GM18520 (cell line): Measurements from ENCODE around the gene MTHFSD.

Experiments
- ATAC-seq: cut with Tn5 transposase; IDR thresholded peaks from one replicate; pipeline ENCODE4 v1.9.1; 2021; ENCODE audit not compliant: unreplicated experiment

Gene MTHFSD

GRCh38 chr16:86515777-86516622, 39.0 kb downstream of the MTHFSD start:
- no peak for ATAC-seq

GRCh38 chr16:86515413-86515776, 39.6 kb downstream of the MTHFSD start:
- ATAC-seq, result no peak

- no peak for ATAC-seq
Observed at GRCh38 chr16:86514481-86515376, 40.3 kb downstream of the MTHFSD start.

GRCh38 chr16:86513471-86514277, 41.4 kb downstream of the MTHFSD start:
- no peak for ATAC-seq

- ATAC-seq, result no peak
Observed at GRCh38 chr16:86512860-86513470, 42.1 kb downstream of the MTHFSD start.

GRCh38 chr16:86512301-86512859, 42.7 kb downstream of the MTHFSD start:
- ATAC-seq, result no peak

- no peak for ATAC-seq
Observed at GRCh38 chr16:86511317-86512161, 43.5 kb downstream of the MTHFSD start.

GRCh38 chr16:86510465-86511261, 44.4 kb downstream of the MTHFSD start, which contains the start of gene FOXF1:
Gene FOXF1 (plus strand): TSS chr16:86510527. CDS start chr16:86510570, 43 bp downstream.
- ATAC-seq, result no peak

GRCh38 chr16:86509759-86510464, 45.1 kb downstream of the MTHFSD start:
- ATAC-seq, result no peak

GRCh38 chr16:86508947-86509758, 45.9 kb downstream of the MTHFSD start:
- ATAC-seq, result no peak

GRCh38 chr16:86508028-86508946, 46.7 kb downstream of the MTHFSD start:
- no peak for ATAC-seq

GRCh38 chr16:86507173-86508027, 47.6 kb downstream of the MTHFSD start:
- ATAC-seq, result no peak

GRCh38 chr16:86505899-86506864, 48.9 kb downstream of the MTHFSD start:
- no peak for ATAC-seq
